Uterus (tissue), 2 donors: Measurements from ENCODE around the gene ITPR3.

ENCODE experiments used
- CTCF ChIP-seq, 4 experiments: fragments of 200-600 bp in 2 of 4; fragments of 450-650 bp in 2 of 4; sonication (generic) in 2 of 4; IDR thresholded peaks; one replicate each; pipeline ENCODE4 v1.5.1; 2016 to 2019; ENCODE audit warnings: antibody characterized with exemption in 4 of 4, mild to moderate bottlenecking in 2 of 4, moderate library complexity in 1 of 4
- POLR2A ChIP-seq, 2 donors: fragments of 450-650 bp; IDR thresholded peaks; one replicate each; pipeline ENCODE4 v1.6.1; 2016; ENCODE audit warnings: antibody characterized with exemption in 2 of 2, mild to moderate bottlenecking in 1 of 2, moderate library complexity in 1 of 2

- TF ChIP-seq POLR2A (IDR thresholded peaks at IDR 0.05) = no peak
- no peak for TF ChIP-seq CTCF (IDR thresholded peaks at IDR 0.05)
Observed at GRCh38 chr6:33593414-33593727, 27.8 kb upstream of the ITPR3 start.
